Measurements from ENCODE around the gene C6orf132. TPM values are rescaled to one million over a fixed set of nuclear protein-coding genes. Genes with fewer than 3 reads are reported as not detected.

C6orf132 gene
- total RNA-seq, 1 donor from 2014 or later, result 1.4 TPM

- Histone ChIP-seq H3K27me3 (ENCODE audit: low read depth) (no peaks in the 10 kb centered on the region), H3K36me3 (peaks cover 99% of the 10 kb centered on the region), H3K4me3 (no peak overlapping the region), H3K9me3 (replicated peaks) (no peaks in the 10 kb centered on the region), H3K27ac (replicated peaks) (peak overlapping the region; percentile 90), H3K4me1 (peaks cover 41% of the 10 kb centered on the region)
- no peak for TF ChIP-seq CTCF (IDR thresholded peaks at IDR 0.05; ENCODE audit: borderline replicate concordance)
- no peak for DNase-seq
- intact Hi-C loops (cut with micrococcal nuclease), result no loop called here
Observed at GRCh38 chr6:42066156-42066675, 76.2 kb downstream of the C6orf132 start.

- intact Hi-C loops (cut with micrococcal nuclease), result no loop called here
- no peak overlapping the region for H3K27ac ChIP-seq (replicated peaks)
- H3K4me1 ChIP-seq, result peaks cover 17% of the 10 kb centered on the region
- H3K4me3 ChIP-seq, result no peak overlapping the region
- no peaks in the 10 kb centered on the region for H3K27me3 ChIP-seq (ENCODE audit: low read depth)
- no peaks in the 10 kb centered on the region for H3K9me3 ChIP-seq (replicated peaks)
- DNase-seq, result no peak
- peaks cover 100% of the 10 kb centered on the region for H3K36me3 ChIP-seq
- TF ChIP-seq CTCF (IDR thresholded peaks at IDR 0.05; ENCODE audit: borderline replicate concordance), result no peak
Observed at GRCh38 chr6:42059743-42060142, 82.7 kb downstream of the C6orf132 start.

GRCh38 chr6:42053601-42054000, 88.8 kb downstream of the C6orf132 start:
- intact Hi-C loops (cut with micrococcal nuclease), result no loop called here
- Histone ChIP-seq H3K27ac (replicated peaks) (no peak overlapping the region), H3K36me3 (peaks cover 71% of the 10 kb centered on the region), H3K4me3 (no peak overlapping the region), H3K27me3 (ENCODE audit: low read depth) (no peaks in the 10 kb centered on the region), H3K9me3 (replicated peaks) (no peaks in the 10 kb centered on the region), H3K4me1 (peaks cover 63% of the 10 kb centered on the region)
- DNase-seq, result no peak
- no peak for TF ChIP-seq CTCF (IDR thresholded peaks at IDR 0.05; ENCODE audit: borderline replicate concordance)

- Histone ChIP-seq H3K36me3 (peaks cover 48% of the 10 kb centered on the region), H3K9me3 (replicated peaks) (no peaks in the 10 kb centered on the region), H3K4me3 (peak overlapping the region; percentile 83), H3K27ac (replicated peaks) (peak overlapping the region; percentile 97), H3K27me3 (ENCODE audit: low read depth) (no peaks in the 10 kb centered on the region), H3K4me1 (peaks cover 87% of the 10 kb centered on the region)
- intact Hi-C loops (cut with micrococcal nuclease), result no loop called here
- TF ChIP-seq CTCF (IDR thresholded peaks at IDR 0.05; ENCODE audit: borderline replicate concordance), result no peak
- no peak for DNase-seq
Observed at GRCh38 chr6:42051268-42051653, 91.2 kb downstream of the C6orf132 start.

Other genes with a start within 250 kb of the C6orf132 start
- 0.71 TPM for gene USP49, start 247.2 kb downstream of the C6orf132 start, total RNA-seq
- 18.1 TPM for gene MED20, start 221.5 kb downstream of the C6orf132 start, total RNA-seq
- 9.0 TPM for gene BYSL, start 221.1 kb downstream of the C6orf132 start, total RNA-seq
- gene CCND3, start 200.8 kb downstream of the C6orf132 start, total RNA-seq, result 44.5 TPM
- 28.5 TPM for gene TAF8, start 92.1 kb downstream of the C6orf132 start, total RNA-seq
- not detected for gene GUCA1A, start 30.7 kb upstream of the C6orf132 start, total RNA-seq
- gene GUCA1B, start 52.3 kb upstream of the C6orf132 start, total RNA-seq, result 1.1 TPM
- gene MRPS10, start 75.2 kb upstream of the C6orf132 start, total RNA-seq, result 64.3 TPM